HepG2 (cell line): ENCODE data around the gene C17orf75. TPM values are rescaled to one million over a fixed set of nuclear protein-coding genes. Genes with fewer than 3 reads are reported as not detected.

ENCODE experiments used
- ATF5 ChIP-seq: sonication (generic); formaldehyde crosslinking; IDR thresholded peaks from 2 replicates; pipeline ENCODE4 v1.4.0; 2020; ENCODE audit warnings: mild to moderate bottlenecking, low read depth, missing genetic modification reagents
- E2F2 ChIP-seq: sonication (generic); formaldehyde crosslinking; IDR thresholded peaks from 2 replicates; pipeline ENCODE4 v1.4.0; 2020; ENCODE audit warnings: missing genetic modification reagents, borderline replicate concordance
- FOXJ3 ChIP-seq: sonication (generic); formaldehyde crosslinking; IDR thresholded peaks from 2 replicates; pipeline ENCODE4 v1.4.0; 2020; ENCODE audit warnings: missing genetic modification reagents, mild to moderate bottlenecking, borderline replicate concordance
- GRHL1 ChIP-seq: sonication (generic); formaldehyde crosslinking; conservative IDR thresholded peaks from 2 replicates; pipeline ENCODE4 v1.8.0; 2022; ENCODE audit warnings: missing genetic modification reagents
- JUNB ChIP-seq: sonication (generic); formaldehyde crosslinking; IDR thresholded peaks from 2 replicates; pipeline ENCODE4 v1.8.0; 2022; ENCODE audit warnings: missing genetic modification reagents, mild to moderate bottlenecking, borderline replicate concordance
- KDM1A ChIP-seq: IDR thresholded peaks from 2 replicates; pipeline ENCODE4 v1.6.1; 2016; ENCODE audit warnings: missing compliant biosample characterization
- MAF1 ChIP-seq: sonication (generic); formaldehyde crosslinking; IDR thresholded peaks from 2 replicates; pipeline ENCODE4 v1.5.0; 2020; ENCODE audit warnings: missing genetic modification reagents, borderline replicate concordance
- MTA1 ChIP-seq: sonication (generic); formaldehyde crosslinking; IDR thresholded peaks from 2 replicates; pipeline ENCODE4 v1.4.0; 2020; ENCODE audit warnings: missing genetic modification reagents, mild to moderate bottlenecking, borderline replicate concordance
- PLRG1 ChIP-seq: fragments of 450-650 bp; conservative IDR thresholded peaks from 2 replicates; pipeline ENCODE4 v1.6.1; 2016
- RELA ChIP-seq: sonication (generic); formaldehyde crosslinking; IDR thresholded peaks from 2 replicates; pipeline ENCODE4 v1.4.0; 2020; ENCODE audit warnings: missing genetic modification reagents
- SIX1 ChIP-seq: sonication (generic); formaldehyde crosslinking; IDR thresholded peaks from 2 replicates; pipeline ENCODE4 v1.4.0; 2020; ENCODE audit warnings: missing genetic modification reagents, borderline replicate concordance
- SUZ12 ChIP-seq: fragments of 150-350 bp; IDR thresholded peaks from 2 replicates; pipeline ENCODE4 v1.6.1; 2014; ENCODE audit warnings: low read depth, low read length
- TCF7 ChIP-seq: sonication (generic); IDR thresholded peaks from 2 replicates; pipeline ENCODE4 v1.6.1; 2016; ENCODE audit warnings: antibody characterized with exemption, low read depth
- XBP1 ChIP-seq: sonication (generic); formaldehyde crosslinking; IDR thresholded peaks from 2 replicates; pipeline ENCODE4 v1.5.0; 2020; ENCODE audit warnings: missing genetic modification reagents
- ZFP41 ChIP-seq: sonication (generic); formaldehyde crosslinking; IDR thresholded peaks from 2 replicates; pipeline ENCODE4 v1.4.0; 2020; ENCODE audit warnings: mild to moderate bottlenecking, missing genetic modification reagents, borderline replicate concordance
- ZNF143 ChIP-seq: sonication (generic); formaldehyde crosslinking; IDR thresholded peaks from 2 replicates; pipeline ENCODE4 v1.4.0; 2020; ENCODE audit warnings: missing genetic modification reagents
- ZNF3 ChIP-seq: IDR thresholded peaks from 2 replicates; pipeline ENCODE4 v1.7.0; 2017; ENCODE audit warnings: inconsistent platforms
- ZNF44 ChIP-seq: sonication (generic); formaldehyde crosslinking; IDR thresholded peaks from 2 replicates; pipeline ENCODE4 v1.5.1; 2020; ENCODE audit warnings: mild to moderate bottlenecking, missing genetic modification reagents
- ZNF549 ChIP-seq: sonication (generic); formaldehyde crosslinking; IDR thresholded peaks from 2 replicates; pipeline ENCODE4 v1.5.0; 2020; ENCODE audit warnings: missing genetic modification reagents
- ZNF605 ChIP-seq: sonication (generic); formaldehyde crosslinking; IDR thresholded peaks from 2 replicates; pipeline ENCODE4 v1.8.0; 2022; ENCODE audit warnings: mild to moderate bottlenecking, missing genetic modification reagents
- ZNF660 ChIP-seq: sonication (generic); formaldehyde crosslinking; IDR thresholded peaks from 2 replicates; pipeline ENCODE4 v1.5.1; 2020; ENCODE audit warnings: mild to moderate bottlenecking, low read depth, missing genetic modification reagents, borderline replicate concordance
- ZNF766 ChIP-seq: sonication (generic); formaldehyde crosslinking; IDR thresholded peaks from 2 replicates; pipeline ENCODE4 v1.5.0; 2020; ENCODE audit warnings: missing genetic modification reagents, borderline replicate concordance
- ZNF768 ChIP-seq: sonication (generic); formaldehyde crosslinking; IDR thresholded peaks from 2 replicates; pipeline ENCODE4 v1.4.0; 2020; ENCODE audit warnings: missing genetic modification reagents
- ZNF784 ChIP-seq: sonication (generic); formaldehyde crosslinking; IDR thresholded peaks from 2 replicates; pipeline ENCODE4 v1.5.1; 2020; ENCODE audit warnings: missing genetic modification reagents, mild to moderate bottlenecking, borderline replicate concordance
- ZNF878 ChIP-seq: sonication (generic); formaldehyde crosslinking; IDR thresholded peaks from 2 replicates; pipeline ENCODE4 v1.8.1; 2023; ENCODE audit warnings: mild to moderate bottlenecking, missing genetic modification reagents, moderate library complexity
- ZNF883 ChIP-seq: sonication (generic); formaldehyde crosslinking; IDR thresholded peaks from 2 replicates; pipeline ENCODE4 v1.5.1; 2020; ENCODE audit warnings: mild to moderate bottlenecking, missing genetic modification reagents; ENCODE audit errors: not compliant biosample characterization
- ZSCAN31 ChIP-seq: sonication (generic); formaldehyde crosslinking; IDR thresholded peaks from 2 replicates; pipeline ENCODE4 v1.5.0; 2020; ENCODE audit warnings: low read depth, mild to moderate bottlenecking, missing genetic modification reagents
- polyA plus RNA-seq, 8 experiments: library from polyadenylated mRNA; depleted of rRNA in 3 of 8; stranded (reverse) in 7 of 8; unstranded in 1 of 8; fragments of >200 nt; fragmentation: Illumina TruSeq in 4 of 8; extraction: Trizol in 4 of 8; gene quantifications; 2 replicates each; pipeline versions ENCODE4 v1.2.1 to v1.2.3, GENCODE V29; 2011 to 2016; ENCODE audit warnings: low read depth in 4 of 8, missing spikeins in 1 of 8, mixed read lengths in 1 of 8; ENCODE audit not compliant: insufficient read depth in 1 of 8
- total RNA-seq, 5 experiments: library from RNA; depleted of rRNA; stranded (reverse); fragments of >200 nt; fragmentation: Illumina TruSeq; extraction: Trizol; gene quantifications; 2 replicates each; pipeline ENCODE4 v1.2.3, GENCODE V29; 2016; ENCODE audit warnings: low read depth in 1 of 5

C17orf75 gene
- total and polyA plus RNA-seq, 2 of the 13 experiments (the other 11 are each of a cell fraction or from before 2014, with no cell fraction given), result 16.2 to 33.0 TPM

GRCh38 chr17:32341857-32342602 lies at the start of gene C17orf75 (continued):
- TF ChIP-seq ZNF3 (CRISPR knock-in tag) (no peak), SIX1 (CRISPR knock-in tag) (peak; percentile 50), SUZ12 (no peak), FOXJ3 (CRISPR knock-in tag) (no peak), KDM1A (CRISPR knock-in tag) (peak; percentile 85), ZNF766 (no peak), MTA1 (peak; percentile 55; the same call in 1 of the 2 replicates), E2F2 (CRISPR knock-in tag) (0 out of 2 replicates have a peak, but pooled peaks have one; percentile 62), GRHL1 (CRISPR knock-in tag) (no peak), ZNF605 (CRISPR knock-in tag) (peak; percentile 39; the same call in 1 of the 2 replicates), ATF5 (CRISPR knock-in tag) (no peak), XBP1 (CRISPR knock-in tag) (no peak), ZNF549 (CRISPR knock-in tag) (no peak), ZNF784 (CRISPR knock-in tag) (peak; percentile 84; the same call in 1 of the 2 replicates), ZNF660 (no peak), ZNF883 (CRISPR knock-in tag) (peak; percentile 71), ZNF44 (CRISPR knock-in tag) (peak; percentile 75; the same call in 1 of the 2 replicates), ZNF143 (CRISPR knock-in tag) (peak; percentile 80), ZNF878 (CRISPR knock-in tag) (0 out of 2 replicates have a peak, but pooled peaks have one; percentile 30), ZSCAN31 (CRISPR knock-in tag) (peak; percentile 81; the same call in 1 of the 2 replicates), RELA (peak; percentile 83; the same call in 1 of the 2 replicates), ZFP41 (CRISPR knock-in tag) (no peak), PLRG1 (no peak), JUNB (CRISPR knock-in tag) (no peak), TCF7 (no peak), MAF1 (CRISPR knock-in tag) (peak; percentile 67; the same call in 1 of the 2 replicates), ZNF768 (CRISPR knock-in tag) (peak; percentile 90)
